LNCaP clone FGC (cell line): ENCODE data around the gene OXNAD1.
A peak's percentile ranks its signal among the peaks of the same experiment; 100 is the strongest.

ENCODE experiments used
- DNase-seq: peaks from one replicate; pipeline ENCODE4 v3.0.0-alpha.2; 2011; ENCODE audit warnings: low read depth
- H3K4me3 ChIP-seq: 2 replicates; pipeline ENCODE4 v1.5.1; 2011; ENCODE audit warnings: mild to moderate bottlenecking, low read depth, low read length, control low read depth
- CTCF ChIP-seq: IDR thresholded peaks from 2 replicates; pipeline ENCODE4 v1.5.1; 2012; ENCODE audit warnings: mild to moderate bottlenecking; ENCODE audit not compliant: control insufficient read depth, insufficient read depth; ENCODE audit errors: extremely low read depth

The OXNAD1 gene

GRCh38 chr3:16286161-16286560, 21.1 kb downstream of the OXNAD1 start:
- no peak for TF ChIP-seq CTCF
- H3K4me3 ChIP-seq, result no peak overlapping the region
- DNase-seq, result no peak

- no peak for DNase-seq
- H3K4me3 ChIP-seq, result no peak overlapping the region
- no peak for TF ChIP-seq CTCF
These were observed 21.9 kb downstream of the OXNAD1 start for GRCh38 chr3:16286751-16287543.

GRCh38 chr3:16288664-16289063, 23.7 kb downstream of the OXNAD1 start:
- H3K4me3 ChIP-seq, result no peak overlapping the region
- TF ChIP-seq CTCF, result no peak
- DNase-seq, result no peak

- no peak for DNase-seq
- no peak for TF ChIP-seq CTCF
These were observed 24.3 kb downstream of the OXNAD1 start for GRCh38 chr3:16289144-16289889.

GRCh38 chr3:16290007-16290826, 25.2 kb downstream of the OXNAD1 start:
- DNase-seq, result peak; percentile 21
- TF ChIP-seq CTCF, result peak; percentile 86
- no peak overlapping the region for H3K4me3 ChIP-seq

More at GRCh38 chr3:16289144-16289889, 24.3 kb downstream of the OXNAD1 start:
- H3K4me3 ChIP-seq, result no peak overlapping the region

GRCh38 chr3:16290827-16291196, 25.8 kb downstream of the OXNAD1 start:
- no peak overlapping the region for H3K4me3 ChIP-seq
- DNase-seq, result no peak
- no peak for TF ChIP-seq CTCF
